Psoas muscle (tissue), 8 donors: ENCODE measurements around the gene CSNK1G3. TPM values are rescaled to one million over a fixed set of nuclear protein-coding genes. Genes with fewer than 3 reads are reported as not detected.

Source experiments
- ATAC-seq, 4 donors: fragments of 200-7000 bp; cut with Tn5 transposase; one replicate each; pipeline ENCODE4 v1.9.1; 2020; ENCODE audit warnings: moderate library complexity in 3 of 4, mild to moderate bottlenecking in 2 of 4
- DNase-seq, 2 donors: peaks; one replicate each; pipeline ENCODE4 v3.0.0-alpha.2; 2020
- H3K27ac ChIP-seq: fragments of 200-600 bp; one replicate; pipeline ENCODE4 v1.8.0; 2022
- H3K27me3 ChIP-seq, 3 donors: fragments of 200-600 bp in 1 of 3; one replicate each; pipeline versions ENCODE4 v1.6.1 to v1.8.0; 2013 to 2022; ENCODE audit warnings: low read length in 2 of 3, mild to moderate bottlenecking in 2 of 3, moderate library complexity in 1 of 3; ENCODE audit not compliant: insufficient read depth in 3 of 3
- H3K36me3 ChIP-seq, 2 donors: fragments of 200-600 bp in 1 of 2; one replicate each; pipeline versions ENCODE4 v1.6.1 to v1.8.0; 2013 to 2022; ENCODE audit warnings: low read depth in 1 of 2, mild to moderate bottlenecking in 1 of 2, moderate library complexity in 1 of 2; ENCODE audit not compliant: insufficient read depth in 1 of 2
- H3K4me1 ChIP-seq: fragments of 200-600 bp; one replicate; pipeline ENCODE4 v1.8.0; 2022
- H3K4me3 ChIP-seq: fragments of 200-600 bp; one replicate; pipeline ENCODE4 v1.8.0; 2022; ENCODE audit warnings: mild to moderate bottlenecking
- H3K9me3 ChIP-seq: fragments of 200-600 bp; one replicate; pipeline ENCODE4 v1.8.0; 2022
- WGBS, 3 donors: extraction: QIAGEN DNeasy Blood & Tissue Kit; methylation state at CpG; one replicate each; pipeline versions ENCODE4 v1.1.6 to v1.1.7; 2013; 5-methylcytosine and 5-hydroxymethylcytosine counted together
- intact Hi-C, 2 donors: fragments of 100-400 bp; cut with DNase I; formaldehyde crosslinking; loops; one replicate each; pipeline versions ENCODE4 v1.11.0 to v1.14.2; 2022
- polyA plus RNA-seq, 3 donors: library from polyadenylated mRNA; stranded (reverse); fragments of 200-250 nt; gene quantifications; one replicate each; pipeline ENCODE4 v1.2.3, GENCODE V29; 2013
- total RNA-seq, 4 donors: library from RNA; stranded (reverse); fragmentation: NEBNext Ultra II Directional in 2 of 4; extraction: Animal tissue kit (Norgen Biotek cat#: 25700) in 2 of 4; gene quantifications; one replicate each; pipeline versions ENCODE4 v1.2.1 to v1.2.4, GENCODE V29; 2021 to 2023
- TF ChIP-seq, protein P1 (sequence below): fragments of 200-600 bp; IDR thresholded peaks from one replicate; pipeline ENCODE4 v1.8.0; 2022; ENCODE audit warnings: antibody characterized with exemption
- donor health status: healthy with polysubstance abuse.
- donor health status: DM: no; HTN: no; CAD: no; lungs with moderate emphysema.
- donor health status: Bipolar disorder and iron deficiency.
- donor health status: healthy.
- donor health status: DM: yes; HTN: yes; CAD: no.
- donor health status: DM: no; HTN: no; CAD: no.
- donor health status: DM: no; HTN: no; CAD: no.
- donor health status: DM: yes; HTN: yes; CAD: no.

CSNK1G3 gene
- total and polyA plus RNA-seq, 7 donors: 3.8 to 19.4 (median 11.3) TPM

DNA sequence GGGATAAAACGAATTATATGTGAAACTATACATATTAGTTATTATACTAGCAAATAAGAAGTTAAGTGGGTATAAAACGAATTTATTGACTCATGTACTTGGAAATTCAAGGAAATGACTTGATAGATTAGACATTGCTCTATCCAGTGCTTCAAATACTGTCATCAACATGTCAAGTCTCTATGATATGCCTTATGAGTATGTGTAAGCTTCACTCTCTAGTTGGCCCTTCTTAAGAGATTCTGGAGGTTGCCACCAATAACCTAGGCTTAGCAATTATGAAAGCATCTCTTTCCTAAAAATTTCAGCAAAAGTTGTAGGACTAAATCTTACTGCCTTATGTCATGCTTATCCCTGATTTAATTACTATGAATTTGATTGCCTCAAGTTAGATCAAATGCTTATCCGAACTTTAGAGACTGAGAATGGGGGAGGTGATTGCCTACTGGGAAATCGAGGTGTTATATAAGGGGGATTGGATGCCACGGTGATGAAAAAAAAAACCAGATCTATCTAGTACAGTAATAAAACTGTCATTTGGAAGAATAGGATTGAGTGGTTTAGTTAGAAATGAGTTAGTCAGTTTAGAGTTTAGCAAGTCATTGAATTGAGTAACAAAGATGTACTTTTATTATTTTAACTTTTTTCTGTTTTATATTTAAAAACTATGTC, 46.9 kb downstream of the CSNK1G3 start:
- H3K36me3 ChIP-seq: peaks cover 0 to 13% of the 10 kb centered on the region in 2 donors
- intact Hi-C loops: no loop called here
- WGBS, 3 donors: 87 to 95% (median 94%) methylated on average over 5 of the region's 5 CpGs

DNA sequence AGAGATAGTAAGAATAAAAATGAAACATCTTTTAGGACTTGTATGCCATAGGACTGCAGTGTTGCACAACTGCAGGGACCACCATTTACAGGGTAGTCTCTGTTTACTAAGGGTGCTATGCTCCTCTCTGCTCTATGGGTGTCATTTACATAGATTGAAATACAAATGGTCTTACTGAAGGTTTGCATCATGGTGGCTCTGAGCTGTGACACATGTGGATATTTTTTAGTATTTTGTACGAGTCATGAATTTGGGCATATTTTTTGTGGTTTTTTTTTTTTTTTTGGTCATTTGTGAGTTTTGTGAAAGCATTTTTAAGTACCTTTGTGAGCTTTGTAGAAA, 47.4 kb downstream of the CSNK1G3 start:
- TF ChIP-seq, protein P1, sequence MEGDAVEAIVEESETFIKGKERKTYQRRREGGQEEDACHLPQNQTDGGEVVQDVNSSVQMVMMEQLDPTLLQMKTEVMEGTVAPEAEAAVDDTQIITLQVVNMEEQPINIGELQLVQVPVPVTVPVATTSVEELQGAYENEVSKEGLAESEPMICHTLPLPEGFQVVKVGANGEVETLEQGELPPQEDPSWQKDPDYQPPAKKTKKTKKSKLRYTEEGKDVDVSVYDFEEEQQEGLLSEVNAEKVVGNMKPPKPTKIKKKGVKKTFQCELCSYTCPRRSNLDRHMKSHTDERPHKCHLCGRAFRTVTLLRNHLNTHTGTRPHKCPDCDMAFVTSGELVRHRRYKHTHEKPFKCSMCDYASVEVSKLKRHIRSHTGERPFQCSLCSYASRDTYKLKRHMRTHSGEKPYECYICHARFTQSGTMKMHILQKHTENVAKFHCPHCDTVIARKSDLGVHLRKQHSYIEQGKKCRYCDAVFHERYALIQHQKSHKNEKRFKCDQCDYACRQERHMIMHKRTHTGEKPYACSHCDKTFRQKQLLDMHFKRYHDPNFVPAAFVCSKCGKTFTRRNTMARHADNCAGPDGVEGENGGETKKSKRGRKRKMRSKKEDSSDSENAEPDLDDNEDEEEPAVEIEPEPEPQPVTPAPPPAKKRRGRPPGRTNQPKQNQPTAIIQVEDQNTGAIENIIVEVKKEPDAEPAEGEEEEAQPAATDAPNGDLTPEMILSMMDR: no peak
- WGBS, 3 donors: 93 to 100% (median 97%) methylated on average over 1 of the region's 1 CpG
- Histone ChIP-seq H3K27ac (no peak overlapping the region), H3K4me1 (peaks cover 10% of the 10 kb centered on the region), H3K9me3 (no peaks in the 10 kb centered on the region), H3K4me3 (no peak overlapping the region), H3K27me3 (no peaks in the 10 kb centered on the region), H3K36me3 (peaks cover 0 to 13% of the 10 kb centered on the region in 2 donors)
- ATAC-seq: no peak
- DNase-seq: no peak
- intact Hi-C loops: no loop called here

More for the DNA sequence above, 46.9 kb downstream of the CSNK1G3 start:
- Histone ChIP-seq H3K4me3 (no peak overlapping the region), H3K27ac (no peak overlapping the region), H3K27me3 (no peaks in the 10 kb centered on the region), H3K4me1 (peaks cover 10% of the 10 kb centered on the region), H3K9me3 (no peaks in the 10 kb centered on the region)
- TF ChIP-seq, protein P1: no peak
- no peak for DNase-seq
- no peak for ATAC-seq

DNA sequence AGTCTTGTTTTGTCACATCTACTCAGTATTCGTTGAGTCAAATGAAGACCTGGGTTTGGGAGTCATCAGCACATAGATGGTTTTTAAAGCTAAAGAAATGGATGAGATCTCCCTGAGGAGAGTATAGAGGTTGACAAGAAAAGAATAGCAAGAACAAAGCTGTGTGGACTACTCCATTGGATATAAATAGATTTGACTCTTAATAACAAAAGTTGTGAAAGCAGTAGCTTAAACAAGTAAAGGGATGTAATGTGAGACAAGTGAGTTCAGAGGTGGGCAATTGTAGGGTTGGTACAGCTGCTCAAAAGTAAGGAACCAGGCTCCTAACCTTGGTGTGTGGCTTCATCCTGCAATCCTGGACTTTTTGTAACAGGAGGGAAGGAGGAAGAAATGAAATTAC, 49.3 kb downstream of the CSNK1G3 start:
- intact Hi-C loops: no loop called here
- H3K27me3 ChIP-seq: no peaks in the 10 kb centered on the region
- TF ChIP-seq, protein P1: no peak
- no peak overlapping the region for H3K27ac ChIP-seq
- H3K36me3 ChIP-seq: peaks cover 0 to 13% of the 10 kb centered on the region in 2 donors
- H3K4me1 ChIP-seq: peaks cover 10% of the 10 kb centered on the region
- DNase-seq: no peak
- ATAC-seq: peak; percentile 59 to 87 (median 82)
- H3K9me3 ChIP-seq: no peaks in the 10 kb centered on the region
- 93 to 95% (median 95%) methylated on average over 1 of the region's 1 CpG for WGBS, 3 donors
- no peak overlapping the region for H3K4me3 ChIP-seq

GRCh38 chr5:123571927-123572326, 60.0 kb downstream of the CSNK1G3 start:
- DNase-seq (no peak), ATAC-seq (no peak)
- Histone ChIP-seq H3K4me3 (no peak overlapping the region), H3K36me3 (peaks cover 0 to 21% of the 10 kb centered on the region in 2 donors), H3K9me3 (no peaks in the 10 kb centered on the region), H3K4me1 (no peaks in the 10 kb centered on the region), H3K27me3 (no peaks in the 10 kb centered on the region), H3K27ac (no peak overlapping the region)
- intact Hi-C loops: no loop called here
- TF ChIP-seq, protein P1: no peak

- no peak for DNase-seq
- H3K36me3 ChIP-seq: peaks cover 0 to 31% of the 10 kb centered on the region in 2 donors
- H3K27me3 ChIP-seq: no peaks in the 10 kb centered on the region
- H3K9me3 ChIP-seq: no peaks in the 10 kb centered on the region
- intact Hi-C loops: no loop called here
- H3K4me1 ChIP-seq: no peaks in the 10 kb centered on the region
- TF ChIP-seq, protein P1: no peak
- no peak overlapping the region for H3K27ac ChIP-seq
- no peak overlapping the region for H3K4me3 ChIP-seq
- no peak for ATAC-seq
These were observed 66.4 kb downstream of the CSNK1G3 start for GRCh38 chr5:123578390-123578789.
